ENCODE data around the gene PPP1R3D. TPM values are rescaled to one million over a fixed set of nuclear protein-coding genes. Genes with fewer than 3 reads are reported as not detected.

The PPP1R3D gene
- total RNA-seq, 1 donor from 2014 or later, result 6.4 TPM

GRCh38 chr20:59984541-59984940 is 44.4 kb upstream of the PPP1R3D start:
- Mint-ChIP-seq H3K9me3 (no peaks in the 10 kb centered on the region), H3K4me3 (no peak overlapping the region), H3K27ac (no peak overlapping the region), H3K4me1 (ENCODE audit: unreplicated experiment) (peaks cover 6% of the 10 kb centered on the region), H3K27me3 (no peaks in the 10 kb centered on the region), H3K36me3 (no peaks in the 10 kb centered on the region)
- DNase-seq (ENCODE audit: extremely low spot score, unreplicated experiment), result no peak
- no peak for TF ChIP-seq CTCF (conservative IDR thresholded peaks at IDR 0.05)

- H3K36me3 Mint-ChIP-seq, result no peaks in the 10 kb centered on the region
- no peaks in the 10 kb centered on the region for H3K9me3 Mint-ChIP-seq
- no peak for DNase-seq (ENCODE audit: extremely low spot score, unreplicated experiment)
- no peak overlapping the region for H3K4me3 Mint-ChIP-seq
- H3K27me3 Mint-ChIP-seq, result no peaks in the 10 kb centered on the region
- no peak overlapping the region for H3K27ac Mint-ChIP-seq
- no peak for TF ChIP-seq CTCF (conservative IDR thresholded peaks at IDR 0.05)
- H3K4me1 Mint-ChIP-seq (ENCODE audit: unreplicated experiment), result peaks cover 6% of the 10 kb centered on the region
Measured at GRCh38 chr20:59983076-59983475, 43.0 kb upstream of the PPP1R3D start.

- Mint-ChIP-seq H3K4me3 (no peak overlapping the region), H3K27me3 (no peaks in the 10 kb centered on the region), H3K4me1 (ENCODE audit: unreplicated experiment) (no peaks in the 10 kb centered on the region), H3K9me3 (no peaks in the 10 kb centered on the region), H3K36me3 (no peaks in the 10 kb centered on the region), H3K27ac (no peak overlapping the region)
- no peak for DNase-seq (ENCODE audit: extremely low spot score, unreplicated experiment)
- TF ChIP-seq CTCF (conservative IDR thresholded peaks at IDR 0.05), result no peak
Measured at GRCh38 chr20:59977086-59977485, 37.0 kb upstream of the PPP1R3D start.

- no peak for DNase-seq (ENCODE audit: extremely low spot score, unreplicated experiment)
- Mint-ChIP-seq H3K27ac (no peak overlapping the region), H3K27me3 (no peaks in the 10 kb centered on the region), H3K9me3 (no peaks in the 10 kb centered on the region), H3K4me1 (ENCODE audit: unreplicated experiment) (no peaks in the 10 kb centered on the region), H3K36me3 (no peaks in the 10 kb centered on the region), H3K4me3 (no peak overlapping the region)
- no peak for TF ChIP-seq CTCF (conservative IDR thresholded peaks at IDR 0.05)
Measured at GRCh38 chr20:59976156-59976782, 36.2 kb upstream of the PPP1R3D start.

GRCh38 chr20:59972037-59972801 is 32.1 kb upstream of the PPP1R3D start:
- H3K27ac Mint-ChIP-seq, result peak overlapping the region; percentile 42
- H3K4me1 Mint-ChIP-seq (ENCODE audit: unreplicated experiment), result no peaks in the 10 kb centered on the region
- no peaks in the 10 kb centered on the region for H3K27me3 Mint-ChIP-seq
- no peak overlapping the region for H3K4me3 Mint-ChIP-seq
- H3K9me3 Mint-ChIP-seq, result no peaks in the 10 kb centered on the region
- DNase-seq (ENCODE audit: extremely low spot score, unreplicated experiment), result no peak
- H3K36me3 Mint-ChIP-seq, result no peaks in the 10 kb centered on the region
- no peak for TF ChIP-seq CTCF (conservative IDR thresholded peaks at IDR 0.05)

Measured in type B pancreatic cell (in vitro differentiated cells).